ENCODE data around the gene GPBP1.
A peak's percentile ranks its signal among the peaks of the same experiment; 100 is the strongest.
"Not testable (repeated sequence)": the region's sequence is repeated elsewhere in the genome, so short reads cannot be mapped to it uniquely, and the experiment has no call there.

GPBP1 gene

GRCh38 chr5:57176350-57176857 lies 2.5 kb downstream of the GPBP1 start:
- peak in 1 of 2 experiments; percentile 15 for DNase-seq (ENCODE audit: low read depth in 2 of 2)

GRCh38 chr5:57177479-57178156 lies 3.8 kb downstream of the GPBP1 start:
- DNase-seq (ENCODE audit: low read depth in 2 of 2), result no peak

- not testable (repeated sequence) for DNase-seq (ENCODE audit: low read depth in 2 of 2)
Observed at GRCh38 chr5:57178238-57178637, 4.4 kb downstream of the GPBP1 start.

- no peak for DNase-seq (ENCODE audit: low read depth in 2 of 2)
Observed at GRCh38 chr5:57179262-57180200, 5.7 kb downstream of the GPBP1 start.

GRCh38 chr5:57181154-57181553 lies 7.3 kb downstream of the GPBP1 start:
- DNase-seq (ENCODE audit: low read depth in 2 of 2), result no peak

GRCh38 chr5:57184322-57184721 lies 10.5 kb downstream of the GPBP1 start:
- no peak for DNase-seq (ENCODE audit: low read depth in 2 of 2)

- DNase-seq (ENCODE audit: low read depth in 2 of 2), result no peak
Observed at GRCh38 chr5:57185313-57185712, 11.5 kb downstream of the GPBP1 start.

- DNase-seq (ENCODE audit: low read depth in 2 of 2), result no peak
Observed at GRCh38 chr5:57186194-57186593, 12.3 kb downstream of the GPBP1 start.

- not testable (repeated sequence) for DNase-seq (ENCODE audit: low read depth in 2 of 2)
Observed at GRCh38 chr5:57187977-57188376, 14.1 kb downstream of the GPBP1 start.

- DNase-seq (ENCODE audit: low read depth in 2 of 2), result no peak
Observed at GRCh38 chr5:57189515-57189914, 15.7 kb downstream of the GPBP1 start.

- no peak for DNase-seq (ENCODE audit: low read depth in 2 of 2)
Observed at GRCh38 chr5:57190593-57190992, 16.7 kb downstream of the GPBP1 start.

- no peak for DNase-seq (ENCODE audit: low read depth in 2 of 2)
Observed at GRCh38 chr5:57191163-57191562, 17.3 kb downstream of the GPBP1 start.

GRCh38 chr5:57191986-57192385 lies 18.1 kb downstream of the GPBP1 start:
- DNase-seq (ENCODE audit: low read depth in 2 of 2), result no peak

- not testable (repeated sequence) for DNase-seq (ENCODE audit: low read depth in 2 of 2)
Observed at GRCh38 chr5:57192832-57193231, 19.0 kb downstream of the GPBP1 start.

GRCh38 chr5:57193757-57194413 lies 20.0 kb downstream of the GPBP1 start:
- DNase-seq (ENCODE audit: low read depth in 2 of 2), result no peak

GRCh38 chr5:57194653-57195052 lies 20.8 kb downstream of the GPBP1 start:
- no peak for DNase-seq (ENCODE audit: low read depth in 2 of 2)

GRCh38 chr5:57195060-57195459 lies 21.2 kb downstream of the GPBP1 start:
- DNase-seq (ENCODE audit: low read depth in 2 of 2), result no peak

GRCh38 chr5:57199866-57200265 lies 26.0 kb downstream of the GPBP1 start:
- DNase-seq (ENCODE audit: low read depth in 2 of 2), result no peak

GRCh38 chr5:57202811-57203210 lies 29.0 kb downstream of the GPBP1 start:
- no peak for DNase-seq (ENCODE audit: low read depth in 2 of 2)

- DNase-seq (ENCODE audit: low read depth in 2 of 2), result no peak
Observed at GRCh38 chr5:57207007-57207653, 33.3 kb downstream of the GPBP1 start.

- no peak for DNase-seq (ENCODE audit: low read depth in 2 of 2)
Observed at GRCh38 chr5:57207681-57208080, 33.8 kb downstream of the GPBP1 start.

Data from fibroblast of skin of left biceps (primary cell).